NCI-H510A (cell line): Measurements from ENCODE around the gene EXOSC9.
A peak's percentile ranks its signal among the peaks of the same experiment; 100 is the strongest.

Source experiments
- DNase-seq: peaks from one replicate; lab custom pipeline; 2025; lab: John Stamatoyannopoulos, UW

Gene EXOSC9

DNA sequence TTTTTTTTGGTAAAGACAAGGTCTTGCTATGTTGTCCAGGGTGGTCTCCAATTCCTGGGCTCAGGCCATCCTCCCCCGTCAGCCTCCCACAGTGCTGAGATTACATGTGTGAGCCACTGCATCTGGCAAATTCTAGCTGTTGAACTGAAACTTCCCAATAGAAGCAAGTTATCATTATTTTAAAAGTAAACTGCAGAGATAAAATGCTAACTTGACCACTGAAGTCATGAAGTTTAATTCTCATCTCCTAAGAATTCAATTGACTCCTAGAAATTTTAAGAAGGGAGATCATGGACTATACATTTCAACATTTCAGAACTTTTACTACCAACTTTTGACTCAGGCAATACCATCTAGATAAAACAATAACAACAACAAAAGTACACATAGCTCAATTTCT, 11.7 kb upstream of the EXOSC9 start:
- no peak for DNase-seq

DNA sequence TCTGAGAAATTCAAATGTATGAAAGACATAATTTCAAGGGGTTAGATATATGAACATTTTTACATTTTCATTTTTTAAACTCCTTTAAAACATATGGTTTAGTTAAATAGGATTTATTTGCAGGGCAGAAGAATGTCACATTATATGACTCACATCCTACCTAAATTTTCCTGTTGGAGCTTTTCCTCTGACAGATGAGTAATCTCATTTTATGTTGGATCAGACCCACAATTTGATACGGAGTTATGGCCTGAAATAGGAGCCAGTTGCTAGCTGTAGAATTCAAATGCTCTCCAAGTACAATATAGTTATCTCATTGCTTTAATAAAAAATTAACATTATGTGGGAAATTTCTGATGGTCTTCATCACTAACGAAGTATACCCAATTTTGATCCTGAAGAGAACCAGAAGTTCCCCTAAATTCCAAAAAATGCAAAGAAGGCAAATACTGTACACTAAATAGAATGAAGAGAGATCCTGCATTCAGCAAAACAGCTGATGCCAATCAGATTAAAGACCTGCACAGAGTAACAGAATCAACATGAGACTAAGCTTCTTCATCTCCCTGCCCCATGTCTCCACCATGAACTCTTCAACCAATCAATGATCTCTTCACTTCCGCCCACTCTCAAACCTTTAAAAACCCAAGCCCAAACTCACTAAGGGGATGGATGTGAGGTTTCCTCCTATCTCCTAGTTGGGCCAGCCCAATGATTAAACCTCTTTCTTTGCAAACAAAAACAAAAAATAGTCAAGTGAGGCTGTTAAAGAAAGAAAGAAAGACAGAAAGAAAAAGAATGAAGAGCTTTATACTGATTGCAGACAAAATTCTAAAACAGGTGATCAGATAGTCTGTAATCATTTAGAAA, 10.9 kb upstream of the EXOSC9 start:
- no peak for DNase-seq

DNA sequence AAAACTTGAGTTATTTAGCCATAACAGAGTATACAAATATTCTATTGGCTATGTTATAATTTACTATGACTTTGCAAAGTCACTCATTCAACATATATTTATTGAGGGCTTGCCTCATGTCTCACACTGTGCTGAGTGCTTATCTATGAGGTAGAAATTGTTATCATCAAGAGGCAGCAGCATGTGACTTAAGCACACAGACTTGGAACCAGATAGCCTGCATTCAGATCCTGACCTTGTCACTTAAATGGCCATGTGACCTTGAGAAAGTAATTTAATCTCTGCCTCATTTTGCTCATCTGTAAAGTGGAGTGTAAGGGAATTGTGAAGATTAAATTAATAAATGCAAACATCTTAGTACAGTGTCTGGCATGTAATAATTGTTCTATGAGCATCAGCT, 10.1 kb upstream of the EXOSC9 start:
- no peak for DNase-seq

- DNase-seq, result no peak
Observed at GRCh38 chr4:121791481-121791880, 9.6 kb upstream of the EXOSC9 start.

DNA sequence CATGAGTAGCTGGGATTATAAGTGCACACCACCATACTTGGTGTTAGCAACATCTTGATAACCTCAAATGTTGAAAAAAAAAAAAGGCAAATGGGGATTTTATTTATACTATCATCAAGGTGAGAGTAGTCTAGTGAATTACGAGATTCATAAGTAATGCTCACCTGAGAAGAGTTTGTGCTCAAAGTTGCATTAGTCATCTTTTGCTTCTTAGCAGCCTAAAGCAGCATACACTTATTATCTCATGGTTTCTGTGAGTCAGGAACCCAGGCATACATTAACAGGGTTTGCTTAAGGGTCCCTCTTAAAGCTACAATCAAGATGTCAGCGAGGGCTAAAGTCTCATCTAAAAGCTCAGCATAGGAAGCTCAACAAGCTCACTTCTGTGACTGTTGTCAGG, 8.2 kb upstream of the EXOSC9 start:
- DNase-seq, result no peak

DNA sequence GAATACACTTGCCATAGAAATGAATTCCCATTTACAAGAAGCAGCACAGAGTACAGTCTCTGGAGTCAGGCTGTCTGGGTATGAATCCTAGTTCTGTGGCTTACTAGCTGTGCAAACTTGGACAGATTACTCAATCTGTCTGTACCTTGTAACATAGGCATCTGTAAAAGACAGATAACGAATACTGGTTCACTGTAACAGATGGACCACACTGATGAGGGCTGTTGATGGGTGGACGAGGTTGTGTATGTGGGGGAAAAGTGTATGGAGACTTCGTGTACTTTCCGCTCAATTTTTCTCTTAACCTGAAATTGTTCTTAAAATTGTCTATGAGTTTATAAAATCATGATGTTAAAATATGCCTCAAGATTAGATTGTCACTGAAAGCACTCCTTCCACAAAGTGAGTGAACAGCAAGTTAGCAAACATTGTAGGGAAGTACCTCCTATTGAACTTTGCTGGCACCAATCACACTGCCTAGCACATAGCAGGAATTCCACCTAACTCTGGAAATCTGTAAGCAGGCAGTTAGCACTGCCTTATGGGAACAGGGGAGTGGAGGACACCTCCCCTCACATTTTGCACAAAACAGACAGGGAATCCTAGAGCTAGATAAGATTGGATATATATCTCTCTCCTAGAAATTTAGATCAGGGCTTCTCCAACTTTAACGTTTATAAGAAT, 6.5 kb upstream of the EXOSC9 start:
- no peak for DNase-seq

DNA sequence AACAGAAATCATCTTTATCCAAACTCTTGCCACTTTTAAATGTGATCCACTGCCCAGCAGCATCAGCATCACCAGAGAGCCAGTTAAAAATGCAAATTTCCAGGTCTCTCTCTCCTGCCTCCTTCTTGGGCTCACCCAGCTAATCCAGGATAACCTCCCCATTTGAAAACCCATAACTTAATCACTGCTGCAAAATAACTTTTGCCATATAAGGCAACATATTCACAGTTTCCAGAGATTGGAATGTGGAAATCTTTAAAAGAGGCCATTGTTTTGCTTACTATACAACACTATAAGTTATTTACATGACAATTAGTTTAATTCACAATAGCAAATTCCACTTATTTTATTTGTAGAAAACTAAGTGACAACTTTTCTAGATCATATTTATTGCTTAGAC, 4.8 kb upstream of the EXOSC9 start:
- DNase-seq, result no peak

DNA sequence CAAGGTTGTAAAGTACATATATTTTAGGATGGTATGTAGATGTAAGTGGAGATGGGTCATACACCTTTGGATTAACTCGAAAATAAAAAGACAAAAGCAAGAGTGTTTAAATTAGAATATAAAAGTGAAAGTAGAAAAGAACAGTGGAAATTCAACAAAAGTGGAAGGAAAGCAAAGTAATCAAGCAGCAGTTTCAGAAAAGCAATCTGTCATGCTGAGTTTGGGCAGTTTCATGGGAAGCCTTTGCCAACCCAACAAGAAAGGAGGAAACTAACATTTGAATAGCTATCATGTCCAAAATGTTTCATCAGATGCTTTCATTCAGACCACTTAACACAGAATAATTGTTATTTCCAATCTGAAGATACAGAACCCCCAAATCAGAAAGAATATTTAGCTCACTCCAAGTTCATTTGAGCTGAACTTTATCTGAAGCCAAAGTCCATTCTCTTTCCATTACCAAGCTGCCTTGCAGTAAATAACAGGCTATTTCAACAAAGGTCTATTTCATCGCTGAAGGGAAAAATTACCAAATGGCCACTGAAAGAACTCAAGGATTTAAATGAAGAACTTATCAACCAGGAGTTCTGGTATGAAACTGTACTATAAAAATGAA, 1.8 kb upstream of the EXOSC9 start:
- DNase-seq, result no peak

DNA sequence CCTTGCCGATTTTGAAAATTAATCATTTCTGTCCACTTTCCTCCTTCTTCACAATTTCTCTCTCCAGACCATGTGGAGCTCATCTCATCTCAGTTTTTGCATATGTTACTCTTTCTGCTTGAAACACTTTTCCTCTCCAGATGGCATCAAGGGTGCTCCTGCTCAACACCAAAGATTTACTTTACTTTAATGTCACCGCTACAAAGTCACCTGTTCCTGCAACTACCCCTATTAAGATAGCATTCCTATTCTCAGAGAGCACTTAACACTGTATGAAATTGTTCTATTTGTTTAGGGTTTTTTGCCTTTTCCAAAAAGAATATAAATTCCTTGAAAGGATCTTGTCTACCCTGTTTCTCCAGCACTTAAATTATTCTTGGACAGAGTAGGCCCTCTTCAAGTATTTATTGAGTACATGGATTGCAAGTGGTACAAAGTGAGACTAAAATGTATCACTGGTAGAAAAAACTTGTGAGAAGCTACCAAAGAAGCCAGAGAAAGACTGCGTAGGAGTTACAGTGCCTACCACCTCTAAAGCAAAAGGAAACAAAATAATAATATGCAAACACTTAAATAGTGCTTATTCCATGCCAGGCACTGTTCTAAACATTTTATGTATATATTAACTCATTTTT, 1.1 kb upstream of the EXOSC9 start:
- no peak for DNase-seq

DNA sequence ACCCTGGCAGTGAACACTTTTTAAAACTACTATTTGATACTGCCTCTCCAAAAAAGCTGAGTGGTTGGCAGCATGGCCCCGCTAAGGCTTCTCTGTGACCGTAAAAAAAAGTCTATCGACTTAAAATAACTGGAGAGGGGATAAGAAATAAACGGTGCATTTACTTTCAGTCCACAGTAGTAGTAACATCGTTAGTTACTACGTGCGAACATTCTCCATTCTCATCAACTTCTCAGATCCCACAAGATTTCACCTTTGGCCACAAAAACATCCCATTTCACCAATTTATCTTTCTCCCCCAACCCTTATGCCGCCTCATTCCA, 524 bp upstream of the EXOSC9 start:
- no peak for DNase-seq

- no peak for DNase-seq
Observed at GRCh38 chr4:121801715-121802075, 572 bp downstream of the EXOSC9 start.

DNA sequence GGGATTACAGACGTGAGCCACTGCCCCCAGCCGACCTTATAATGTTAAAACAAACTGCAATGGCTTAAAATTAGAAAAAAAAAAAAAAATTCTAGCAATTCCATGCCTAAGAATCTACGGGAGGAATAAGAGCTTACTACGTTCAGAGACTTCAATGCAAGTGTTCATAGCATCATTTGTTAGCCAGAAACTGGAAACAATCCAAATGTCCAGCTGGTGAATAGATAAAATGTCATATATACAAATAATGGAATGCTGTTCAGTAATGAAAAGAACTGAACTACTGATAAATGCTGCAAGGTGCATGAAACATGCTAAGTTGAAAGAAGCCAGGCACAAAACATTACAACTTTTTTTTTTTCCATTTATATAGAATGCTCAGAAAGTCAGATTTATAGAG, 5.3 kb downstream of the EXOSC9 start:
- DNase-seq, result no peak

DNA sequence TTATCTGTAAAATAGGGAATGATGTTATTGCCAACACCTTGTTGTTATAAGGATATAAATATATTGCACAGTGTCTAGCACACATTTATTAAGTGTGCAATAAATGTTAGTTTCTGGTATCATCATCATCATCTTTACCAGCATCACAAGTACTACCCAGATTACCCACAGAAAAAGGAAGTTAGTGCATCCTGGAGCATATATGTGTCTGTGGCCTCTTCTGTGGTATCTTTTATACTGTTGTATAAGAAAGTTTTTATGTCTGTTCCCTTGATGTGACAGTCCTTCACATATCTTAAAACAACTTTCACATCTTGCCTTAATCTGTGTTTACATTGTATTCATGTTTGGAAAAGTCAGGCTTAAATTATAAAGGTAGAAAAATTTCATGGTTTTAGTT, 10.0 kb downstream of the EXOSC9 start:
- no peak for DNase-seq

DNA sequence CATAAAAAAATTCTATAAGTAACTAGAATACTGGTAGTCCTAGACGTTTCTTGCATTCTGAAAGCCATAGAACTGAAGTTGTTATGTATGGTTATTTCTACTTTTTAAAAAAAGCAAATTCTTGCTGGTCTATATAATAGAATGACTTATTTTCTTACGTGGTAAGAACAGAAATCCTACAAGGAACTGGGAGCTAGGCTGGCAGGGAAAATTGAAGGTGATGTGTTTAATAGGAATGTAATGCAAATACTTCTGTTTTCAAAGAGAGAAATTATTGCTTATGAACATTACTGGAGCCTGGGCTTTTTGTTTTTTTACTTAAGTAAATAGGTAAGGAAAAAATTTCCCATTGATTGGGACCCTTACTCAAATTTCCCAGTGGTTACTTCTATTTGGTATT, 13.6 kb downstream of the EXOSC9 start:
- no peak for DNase-seq

DNA sequence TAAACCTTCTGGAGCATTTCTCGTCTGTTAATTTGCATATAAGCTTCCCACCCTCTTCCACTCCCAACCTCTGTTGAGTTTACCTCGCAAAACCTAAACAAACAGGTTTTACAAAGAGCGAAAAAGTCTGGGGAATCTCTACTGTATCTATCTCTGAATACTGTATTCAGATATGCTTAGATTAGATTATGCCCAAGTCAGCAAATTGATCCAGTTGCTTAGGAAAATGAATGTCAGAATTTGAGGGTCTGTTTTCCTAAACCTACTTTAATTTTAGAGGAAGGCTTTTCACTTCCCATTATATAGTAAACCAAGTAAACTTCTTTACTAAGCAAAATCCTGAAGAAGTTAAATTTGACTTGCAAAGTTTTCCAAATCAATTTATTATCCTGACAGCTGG, 15.9 kb downstream of the EXOSC9 start:
- DNase-seq, result no peak

DNA sequence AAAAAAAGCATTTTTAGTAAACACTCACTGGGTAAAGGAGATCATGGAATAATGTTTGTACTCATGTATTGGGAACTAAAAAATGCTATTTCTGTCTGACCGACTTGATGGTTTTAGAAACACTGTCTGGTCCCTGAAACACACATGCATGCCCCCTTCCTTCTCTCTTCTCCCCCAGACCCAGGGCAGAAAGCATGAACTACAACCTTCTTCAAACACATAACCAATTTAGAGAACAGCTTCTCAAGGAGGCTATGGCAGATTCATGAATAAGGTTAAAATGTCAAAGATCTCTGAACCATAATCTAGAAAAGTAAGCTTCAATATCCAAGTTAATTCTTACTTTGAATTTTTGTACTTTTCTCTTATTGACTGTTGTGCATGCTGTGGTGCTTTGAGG, 16.6 kb downstream of the EXOSC9 start:
- DNase-seq, result no peak

- no peak for DNase-seq
Observed at GRCh38 chr4:121818215-121818614, 17.1 kb downstream of the EXOSC9 start.

DNA sequence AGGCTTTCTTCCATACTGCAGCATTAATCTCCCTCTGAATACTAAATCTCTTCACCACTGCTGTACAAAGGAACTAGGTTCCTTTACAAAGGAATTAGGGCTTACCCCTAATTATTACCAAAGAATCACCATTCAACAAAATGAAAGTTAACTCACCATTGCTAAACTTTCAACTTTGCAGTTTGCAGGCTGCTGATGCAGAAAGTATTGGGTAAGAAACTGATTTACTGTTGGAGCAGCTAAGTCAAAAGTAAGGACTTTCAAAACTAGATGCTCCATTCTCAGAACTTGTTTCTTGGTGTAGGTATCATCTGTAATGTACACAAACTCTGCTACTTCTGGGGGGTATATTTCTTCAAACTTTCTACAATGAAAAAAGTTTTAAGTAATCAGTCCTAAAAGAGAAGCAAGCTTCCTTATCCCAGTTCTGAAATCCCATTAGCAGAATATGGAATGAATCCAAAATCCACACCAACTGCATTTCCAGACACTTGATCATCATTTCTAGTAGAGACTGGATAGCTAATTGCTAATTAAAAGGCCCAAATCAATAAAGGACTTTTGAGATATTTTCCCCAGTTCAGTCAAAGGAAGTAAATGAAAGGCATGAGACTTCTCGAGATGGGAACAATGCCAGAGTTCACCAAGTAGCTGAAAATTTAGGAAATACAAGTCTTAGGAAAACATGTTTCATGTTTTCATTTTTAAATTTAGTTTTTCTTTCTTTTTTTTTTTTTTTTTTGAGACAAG, 18.3 kb downstream of the EXOSC9 start:
- DNase-seq, result no peak

GRCh38 chr4:121822047-121822446, 20.9 kb downstream of the EXOSC9 start:
- DNase-seq, result no peak

GRCh38 chr4:121822796-121823504, 21.8 kb downstream of the EXOSC9 start:
- DNase-seq, result peak; percentile 0

DNA sequence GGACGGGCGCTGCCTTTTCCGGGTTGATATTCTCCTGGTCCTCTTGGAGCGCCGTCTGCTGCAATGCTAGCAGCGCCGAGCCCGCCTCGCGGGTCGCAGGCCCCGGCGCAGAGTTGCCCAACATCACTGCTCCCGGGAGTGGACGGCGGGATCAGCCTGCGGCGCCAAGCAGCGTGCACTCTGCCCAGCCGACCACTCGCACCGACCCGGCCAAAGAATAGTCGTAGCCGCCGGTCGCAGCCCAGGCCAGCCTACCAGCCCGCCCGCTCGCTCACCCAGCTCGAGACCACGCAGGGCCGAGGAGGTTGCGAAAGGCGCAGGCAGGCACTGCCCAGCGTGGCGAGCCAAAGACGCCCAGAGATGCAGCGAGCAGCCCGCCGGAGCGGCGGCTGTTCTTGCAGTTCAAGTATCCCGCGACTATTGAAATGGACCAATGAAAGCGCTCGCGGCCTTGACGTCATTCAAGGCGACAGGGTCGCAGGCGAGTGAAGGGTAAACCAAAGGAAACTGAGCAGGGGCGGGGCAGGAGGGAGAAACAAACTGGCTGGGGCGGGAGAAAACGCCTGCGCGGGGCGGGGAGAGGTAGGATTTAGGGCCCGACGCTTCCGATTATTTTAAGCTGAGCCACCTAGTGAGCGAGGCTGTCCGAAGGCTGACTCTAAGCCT, 22.5 kb downstream of the EXOSC9 start, which contains the start of gene CCNA2:
CCNA2 (minus strand) TSS at position 379 of the 666 bp plus-strand sequence; CDS start at position 124, 255 bp downstream.
- DNase-seq, result peak; percentile 87
